Neural crest cell (in vitro differentiated cells): Measurements from ENCODE around the gene ATP6V1C2. TPM values are rescaled to one million over a fixed set of nuclear protein-coding genes. Genes with fewer than 3 reads are reported as not detected.

Experiments
- total RNA-seq: library from RNA; stranded (reverse); gene quantifications from 2 replicates; pipeline ENCODE4 v1.2.1, GENCODE V29; 2021

Gene ATP6V1C2
- total RNA-seq, 1 donor from 2014 or later, result 0.14 TPM

Other genes starting within 250 kb of the ATP6V1C2 start
- gene NOL10, start 31.7 kb upstream of the ATP6V1C2 start, total RNA-seq, result 31.0 and 31.4 TPM in 2 replicates
- 235 and 248 TPM in 2 replicates for gene PDIA6, start 91.2 kb downstream of the ATP6V1C2 start, total RNA-seq
- 0.93 and 1.1 TPM in 2 replicates for gene KCNF1, start 190.3 kb downstream of the ATP6V1C2 start, total RNA-seq